ENCODE data around the gene GGPS1.

GRCh38 chr1:235295902-235296350 lies 32.4 kb upstream of the GGPS1 start:
- no peak for TF ChIP-seq CTCF (IDR thresholded peaks at IDR 0.05; ENCODE audit: control extremely low read depth in 1 of 3, insufficient read depth in 1 of 3, low read depth in 1 of 3, low read length in 3 of 3)
- TF ChIP-seq EP300 (IDR thresholded peaks at IDR 0.05; ENCODE audit: borderline replicate concordance in 1 of 2, low read depth in 2 of 2, low read length in 2 of 2) = no peak
- TF ChIP-seq SUZ12 (IDR thresholded peaks at IDR 0.05; ENCODE audit: low read length) = no peak
- TF ChIP-seq RNF2 (IDR thresholded peaks at IDR 0.05; ENCODE audit: borderline replicate concordance, low read depth, low read length, missing control alignments, poor library complexity, severe bottlenecking) = no peak
- no peak for TF ChIP-seq TAF1 (IDR thresholded peaks at IDR 0.05; ENCODE audit: low read depth, low read length)
- no peak for TF ChIP-seq BACH1 (IDR thresholded peaks at IDR 0.05; ENCODE audit: low read length)
- no peak for TF ChIP-seq MAFK (IDR thresholded peaks at IDR 0.05; ENCODE audit: low read depth, low read length)
- TF ChIP-seq SP2 (IDR thresholded peaks at IDR 0.05; ENCODE audit: low read length) = no peak
- TF ChIP-seq EZH2 (IDR thresholded peaks at IDR 0.05; ENCODE audit: low read depth, low read length, severe bottlenecking) = no peak

Data from H1 (cell line).